NCI-H1092 treated with DMSO at 0.1 percent for 48 hours (cell line): ENCODE measurements around the gene PPFIA2.

ENCODE experiments used
- DNase-seq: peaks from one replicate; lab custom pipeline; 2025; lab: John Stamatoyannopoulos, UW

PPFIA2 gene

DNA sequence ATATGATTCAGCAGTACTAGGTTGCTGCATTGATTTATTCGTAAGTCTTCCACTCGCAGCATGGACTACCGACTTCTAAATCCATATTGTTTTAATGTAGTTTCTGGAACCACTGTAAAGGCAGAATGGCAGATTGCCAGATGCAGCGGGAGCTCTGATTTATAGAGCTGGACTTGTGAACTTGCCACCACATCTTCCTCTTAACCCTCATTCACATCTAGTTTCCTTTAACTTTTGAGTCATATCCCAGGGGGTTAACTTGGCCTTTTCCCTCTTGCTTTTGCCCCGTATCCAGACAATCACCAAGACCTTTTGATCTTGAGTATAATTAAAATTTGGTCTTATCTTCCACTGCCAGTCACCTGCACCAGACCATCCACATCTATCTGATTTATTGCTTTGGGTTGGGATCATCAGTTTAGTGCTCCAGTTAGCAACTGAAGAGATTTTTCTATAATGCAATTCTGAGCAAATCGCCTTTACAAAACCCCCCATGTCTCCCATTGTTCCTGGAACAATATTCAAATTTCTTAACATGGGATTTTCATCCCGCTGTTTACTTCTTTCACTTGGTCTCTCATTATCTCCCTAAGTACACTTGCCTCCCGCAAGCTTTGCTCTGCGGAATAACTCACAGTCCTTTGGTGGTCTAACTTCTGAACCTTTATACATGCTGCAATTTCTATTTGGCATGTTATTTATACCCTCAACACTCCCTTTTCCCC is 550.8 kb downstream of the PPFIA2 start:
- DNase-seq: no peak
